OCI-LY3 (cell line): ENCODE measurements around the gene SHBG.

Experiments
- H2AFZ ChIP-seq: fragments of 200-600, 300-600 bp; shearing (Covaris generic); 2 replicates; pipeline ENCODE4 v1.6.0; 2014; ENCODE audit warnings: antibody characterized with exemption, low read depth, low read length
- H3K27ac ChIP-seq: fragments of 200-600, 300-600 bp; sonication (generic); 2 replicates; pipeline ENCODE4 v1.5.1; 2014; ENCODE audit warnings: mild to moderate bottlenecking, low read length, moderate library complexity, mixed read lengths
- H3K27me3 ChIP-seq: fragments of 200-600, 300-600 bp; sonication (generic); 2 replicates; pipeline ENCODE4 v1.6.1; 2014; ENCODE audit warnings: low read depth, low read length, mixed read lengths
- H3K36me3 ChIP-seq: fragments of 200-600, 300-600 bp; sonication (generic); replicated peaks from 2 replicates; pipeline ENCODE3; 2014; ENCODE audit warnings: low read depth, low read length, mixed read lengths
- H3K4me1 ChIP-seq: fragments of 300-600, 200-600 bp; sonication (generic); 2 replicates; pipeline ENCODE4 v1.6.1; 2014; ENCODE audit warnings: low read length, mixed read lengths
- H3K4me2 ChIP-seq: fragments of 200-600, 300-600 bp; sonication (generic); 2 replicates; pipeline ENCODE4 v1.6.1; 2014; ENCODE audit warnings: low read length, mixed read lengths
- H3K4me3 ChIP-seq: fragments of 300-600, 200-600 bp; sonication (generic); 2 replicates; pipeline ENCODE4 v1.5.1; 2014; ENCODE audit warnings: antibody characterized with exemption, mild to moderate bottlenecking, low read length, moderate library complexity
- H3K79me2 ChIP-seq: fragments of 300-600, 200-600 bp; shearing (Covaris generic); 2 replicates; pipeline ENCODE4 v1.6.1; 2014; ENCODE audit warnings: mild to moderate bottlenecking, low read length, mixed read lengths
- H3K9ac ChIP-seq: fragments of 300-600, 200-600 bp; shearing (Covaris generic); 2 replicates; pipeline ENCODE4 v1.6.0; 2014; ENCODE audit warnings: mild to moderate bottlenecking, low read length, moderate library complexity
- H3K9me3 ChIP-seq: fragments of 200-600, 300-600 bp; shearing (Covaris generic); 2 replicates; pipeline ENCODE4 v1.6.1; 2014; ENCODE audit warnings: low read length, mixed read lengths; ENCODE audit not compliant: insufficient read depth
- H4K20me1 ChIP-seq: fragments of 200-600, 300-600 bp; sonication (generic); 2 replicates; pipeline ENCODE4 v1.6.1; 2016; ENCODE audit warnings: low read length, mixed read lengths; ENCODE audit not compliant: insufficient read depth
- EZH2phosphoT487 ChIP-seq: fragments of 200-600 bp; shearing (Covaris generic); IDR thresholded peaks from 2 replicates; pipeline ENCODE4 v1.6.1; 2018; ENCODE audit warnings: antibody characterized with exemption, mixed run types, low read depth
- TF ChIP-seq, protein P1 (sequence below): fragments of 200-600, 300-600 bp; sonication (generic); IDR thresholded peaks from 2 replicates; pipeline ENCODE4 v1.5.1; 2014; ENCODE audit warnings: antibody characterized with exemption, low read length, low read depth

SHBG gene, protein sequence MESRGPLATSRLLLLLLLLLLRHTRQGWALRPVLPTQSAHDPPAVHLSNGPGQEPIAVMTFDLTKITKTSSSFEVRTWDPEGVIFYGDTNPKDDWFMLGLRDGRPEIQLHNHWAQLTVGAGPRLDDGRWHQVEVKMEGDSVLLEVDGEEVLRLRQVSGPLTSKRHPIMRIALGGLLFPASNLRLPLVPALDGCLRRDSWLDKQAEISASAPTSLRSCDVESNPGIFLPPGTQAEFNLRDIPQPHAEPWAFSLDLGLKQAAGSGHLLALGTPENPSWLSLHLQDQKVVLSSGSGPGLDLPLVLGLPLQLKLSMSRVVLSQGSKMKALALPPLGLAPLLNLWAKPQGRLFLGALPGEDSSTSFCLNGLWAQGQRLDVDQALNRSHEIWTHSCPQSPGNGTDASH

DNA sequence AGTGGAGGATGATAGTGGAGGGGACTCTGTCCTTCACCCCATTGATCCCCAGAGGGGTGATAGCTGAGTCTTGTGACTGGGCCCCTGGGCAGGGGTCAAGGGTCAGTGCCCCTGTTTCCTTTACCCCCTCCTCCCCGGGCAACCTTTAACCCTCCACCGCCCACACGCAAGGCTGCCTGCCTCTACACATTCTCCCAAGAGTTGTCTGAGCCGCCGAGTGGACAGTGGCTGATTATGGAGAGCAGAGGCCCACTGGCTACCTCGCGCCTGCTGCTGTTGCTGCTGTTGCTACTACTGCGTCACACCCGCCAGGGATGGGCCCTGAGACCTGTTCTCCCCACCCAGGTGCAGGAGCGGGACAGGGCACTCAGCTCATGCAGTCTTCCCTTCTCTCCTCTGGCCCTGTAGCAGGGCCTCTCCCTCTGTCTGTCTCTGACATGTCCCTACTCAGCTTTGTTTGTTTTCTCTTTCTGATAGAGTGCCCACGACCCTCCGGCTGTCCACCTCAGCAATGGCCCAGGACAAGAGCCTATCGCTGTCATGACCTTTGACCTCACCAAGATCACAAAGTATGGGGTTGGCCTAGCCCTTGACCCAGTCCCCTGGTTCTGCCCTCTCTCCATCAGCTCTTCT, at the start of gene SHBG:
Gene SHBG, plus strand, starts transcription at position 197 of the 633 bp plus-strand sequence. Its CDS starts 38 bp downstream, at position 235.
- no peak within 1 kb of the TSS for H3K9ac ChIP-seq
- H3K36me3 ChIP-seq: no peaks in the 10 kb centered on the region
- no peak within 1 kb of the TSS for H3K27ac ChIP-seq
- H4K20me1 ChIP-seq: no peaks in the 10 kb centered on the region
- H3K9me3 ChIP-seq: no peaks in the 10 kb centered on the region
- H3K27me3 ChIP-seq: no peaks in the 10 kb centered on the region
- no peak within 1 kb of the TSS for H3K4me2 ChIP-seq
- TF ChIP-seq, protein P1, sequence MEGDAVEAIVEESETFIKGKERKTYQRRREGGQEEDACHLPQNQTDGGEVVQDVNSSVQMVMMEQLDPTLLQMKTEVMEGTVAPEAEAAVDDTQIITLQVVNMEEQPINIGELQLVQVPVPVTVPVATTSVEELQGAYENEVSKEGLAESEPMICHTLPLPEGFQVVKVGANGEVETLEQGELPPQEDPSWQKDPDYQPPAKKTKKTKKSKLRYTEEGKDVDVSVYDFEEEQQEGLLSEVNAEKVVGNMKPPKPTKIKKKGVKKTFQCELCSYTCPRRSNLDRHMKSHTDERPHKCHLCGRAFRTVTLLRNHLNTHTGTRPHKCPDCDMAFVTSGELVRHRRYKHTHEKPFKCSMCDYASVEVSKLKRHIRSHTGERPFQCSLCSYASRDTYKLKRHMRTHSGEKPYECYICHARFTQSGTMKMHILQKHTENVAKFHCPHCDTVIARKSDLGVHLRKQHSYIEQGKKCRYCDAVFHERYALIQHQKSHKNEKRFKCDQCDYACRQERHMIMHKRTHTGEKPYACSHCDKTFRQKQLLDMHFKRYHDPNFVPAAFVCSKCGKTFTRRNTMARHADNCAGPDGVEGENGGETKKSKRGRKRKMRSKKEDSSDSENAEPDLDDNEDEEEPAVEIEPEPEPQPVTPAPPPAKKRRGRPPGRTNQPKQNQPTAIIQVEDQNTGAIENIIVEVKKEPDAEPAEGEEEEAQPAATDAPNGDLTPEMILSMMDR: no peak
- TF ChIP-seq EZH2phosphoT487: no peak
- no peaks in the 10 kb centered on the region for H3K79me2 ChIP-seq
- no peak within 1 kb of the TSS for H2AFZ ChIP-seq
- H3K4me3 ChIP-seq: no peak within 1 kb of the TSS
- 0 out of 2 replicates have a peak, but pooled peaks cover 4% of the 10 kb centered on the region for H3K4me1 ChIP-seq

DNA sequence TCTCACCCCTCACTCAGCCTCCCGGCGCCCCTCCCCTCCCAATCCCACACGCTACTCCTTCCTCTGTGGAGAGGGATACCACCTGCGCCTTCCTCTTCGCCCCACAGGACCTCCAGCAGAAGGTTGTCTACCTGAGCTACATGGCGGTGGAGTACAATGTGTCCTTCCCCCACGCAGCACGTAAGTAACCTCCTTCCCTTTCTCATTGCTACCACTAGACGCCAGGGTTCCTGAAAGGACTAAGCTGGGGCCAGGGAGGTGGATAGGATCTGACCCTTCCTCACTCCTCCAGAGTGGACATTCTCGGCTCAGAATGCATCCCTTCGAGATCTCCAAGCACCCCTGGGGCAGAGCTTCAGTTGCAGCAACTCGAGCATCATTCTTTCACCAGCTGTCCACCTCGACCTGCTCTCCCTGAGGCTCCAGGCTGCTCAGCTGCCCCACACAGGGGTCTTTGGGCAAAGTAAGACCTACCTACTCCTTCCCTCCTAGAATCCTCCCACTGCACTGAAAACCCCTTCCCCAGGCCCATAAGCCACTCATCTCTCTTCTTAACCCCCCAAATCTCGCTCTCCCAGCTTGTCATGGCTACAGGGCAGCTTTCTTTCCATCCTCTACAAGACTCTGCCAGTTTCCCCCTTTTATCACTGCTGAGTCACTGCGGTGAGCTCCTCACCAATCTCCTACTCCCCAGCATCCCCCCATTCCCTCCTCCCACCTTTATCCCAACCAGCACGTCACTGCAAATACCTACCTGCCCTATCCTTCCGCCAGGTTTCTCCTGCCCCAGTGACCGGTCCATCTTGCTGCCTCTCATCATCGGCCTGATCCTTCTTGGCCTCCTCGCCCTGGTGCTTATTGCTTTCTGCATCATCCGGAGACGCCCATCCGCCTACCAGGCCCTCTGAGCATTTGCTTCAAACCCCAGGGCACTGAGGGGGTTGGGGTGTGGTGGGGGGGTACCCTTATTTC, 49.0 kb upstream of the SHBG start:
- H4K20me1 ChIP-seq: peaks cover 29% of the 10 kb centered on the region
- H2AFZ ChIP-seq: no peak overlapping the region
- H3K27ac ChIP-seq: no peak overlapping the region
- H3K9ac ChIP-seq: no peak overlapping the region
- peaks cover 65% of the 10 kb centered on the region for H3K4me1 ChIP-seq
- H3K4me2 ChIP-seq: no peak overlapping the region
- no peaks in the 10 kb centered on the region for H3K27me3 ChIP-seq
- H3K4me3 ChIP-seq: no peak overlapping the region
- peaks cover 62% of the 10 kb centered on the region for H3K79me2 ChIP-seq
- no peaks in the 10 kb centered on the region for H3K9me3 ChIP-seq
- no peak for TF ChIP-seq EZH2phosphoT487
- TF ChIP-seq, protein P1: no peak
- peaks cover 45% of the 10 kb centered on the region for H3K36me3 ChIP-seq

DNA sequence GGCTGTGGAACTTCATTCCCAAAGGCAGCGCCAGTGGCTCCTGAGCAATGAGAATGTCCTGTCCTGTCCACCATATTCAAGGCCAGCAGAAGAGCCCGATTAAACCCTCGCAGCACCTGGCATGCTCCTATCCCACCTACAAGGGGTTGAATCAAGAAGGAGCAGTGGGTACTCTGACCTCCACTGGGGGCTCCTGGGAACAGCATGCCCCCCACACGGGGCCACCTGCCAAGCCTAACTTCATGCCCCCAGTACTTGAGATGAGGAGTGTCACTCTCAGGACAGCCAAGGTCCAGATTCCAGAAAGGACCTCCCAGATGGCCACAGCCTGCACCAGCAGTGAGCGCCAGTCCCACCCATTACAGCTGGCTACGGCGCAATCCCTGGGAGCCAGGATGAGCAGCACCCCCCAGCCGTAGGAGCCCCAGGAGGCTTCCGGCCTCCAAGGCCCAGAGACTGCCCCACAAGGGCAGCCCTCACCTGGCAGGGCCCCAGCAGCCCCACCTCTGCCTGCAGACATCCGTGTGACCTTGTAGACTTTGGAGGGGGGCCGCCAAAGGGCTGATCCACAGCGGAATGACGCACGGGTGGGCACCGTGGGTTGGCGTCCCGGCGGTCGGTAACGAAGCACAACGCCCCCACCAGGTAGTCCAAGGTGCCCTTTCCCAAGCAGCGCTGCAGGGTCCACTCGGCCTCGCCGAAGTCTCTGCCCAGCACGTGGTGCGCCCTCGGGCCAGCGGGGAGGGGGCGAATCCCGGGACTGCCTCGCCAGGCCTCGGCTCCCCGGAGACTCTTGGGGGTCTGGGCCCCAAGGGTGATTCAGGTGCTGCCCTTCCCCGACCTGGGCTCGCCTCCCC, 47.3 kb upstream of the SHBG start:
- Histone ChIP-seq H3K9me3 (no peaks in the 10 kb centered on the region), H4K20me1 (peaks cover 11% of the 10 kb centered on the region), H3K4me2 (peak overlapping the region; percentile 88), H3K9ac (peak overlapping the region; percentile 95; the same call in 1 of the 2 replicates), H3K27ac (peak overlapping the region; percentile 88), H3K4me1 (peaks cover 47% of the 10 kb centered on the region), H2AFZ (no peak overlapping the region), H3K36me3 (peaks cover 28% of the 10 kb centered on the region), H3K27me3 (no peaks in the 10 kb centered on the region), H3K4me3 (peak overlapping the region; percentile 98), H3K79me2 (peaks cover 47% of the 10 kb centered on the region)
- TF ChIP-seq, protein P1: no peak; the same call in 1 of the 2 replicates
- TF ChIP-seq EZH2phosphoT487: no peak
